GM23338 (cell line): ENCODE data around the gene PCYT1A. TPM values are rescaled to one million over a fixed set of nuclear protein-coding genes. Genes with fewer than 3 reads are reported as not detected.

Experiments
- ATAC-seq: fragments of 200-7000 bp; cut with Tn5 transposase; 3 replicates; pipeline ENCODE4 v1.9.1; 2020
- DNase-seq: peaks from one replicate; pipeline ENCODE4 v3.0.0-alpha.2; 2015; ENCODE audit warnings: low spot score
- H2AFZ ChIP-seq: fragments of 200-600 bp; sonication (generic); 2 replicates; pipeline ENCODE4 v1.8.0; 2016; ENCODE audit warnings: antibody characterized with exemption, mild to moderate bottlenecking, moderate library complexity
- H3F3A ChIP-seq: fragments of 200-600 bp; sonication (generic); replicated peaks from 2 replicates; pipeline ENCODE4 v1.8.0; 2017; ENCODE audit warnings: antibody characterized with exemption, mixed run types, low read depth
- H3K27ac ChIP-seq: fragments of 200-600 bp; sonication (generic); 2 replicates; pipeline ENCODE4 v1.6.1; 2016; ENCODE audit warnings: low read depth
- H3K27me3 ChIP-seq: fragments of 200-600 bp; sonication (generic); 2 replicates; pipeline ENCODE4 v1.8.0; 2016; ENCODE audit warnings: mild to moderate bottlenecking, mixed run types, moderate library complexity; ENCODE audit not compliant: insufficient read depth
- H3K36me3 ChIP-seq: fragments of 200-600 bp; sonication (generic); 2 replicates; pipeline ENCODE4 v1.8.0; 2016; ENCODE audit warnings: mild to moderate bottlenecking; ENCODE audit not compliant: insufficient read depth
- H3K4me1 ChIP-seq: fragments of 200-600 bp; sonication (generic); 2 replicates; pipeline ENCODE4 v1.8.0; 2016; ENCODE audit warnings: mild to moderate bottlenecking, moderate library complexity; ENCODE audit not compliant: insufficient read depth
- H3K4me2 ChIP-seq: fragments of 200-600 bp; sonication (generic); 2 replicates; pipeline ENCODE4 v1.7.1; 2017; ENCODE audit warnings: mixed run types
- H3K4me3 ChIP-seq: fragments of 200-600 bp; sonication (generic); 2 replicates; pipeline ENCODE4 v1.6.1; 2016; ENCODE audit warnings: mixed run types
- H3K79me2 ChIP-seq: fragments of 200-600 bp; sonication (generic); replicated peaks from 2 replicates; pipeline ENCODE4 v1.8.0; 2017; ENCODE audit warnings: mild to moderate bottlenecking; ENCODE audit not compliant: insufficient read depth
- H3K9me2 ChIP-seq: fragments of 200-600 bp; sonication (generic); 2 replicates; pipeline ENCODE4 v1.8.0; 2017; ENCODE audit not compliant: insufficient read depth
- H4K20me1 ChIP-seq: fragments of 200-600 bp; sonication (generic); replicated peaks from 2 replicates; pipeline ENCODE4 v1.8.0; 2017; ENCODE audit warnings: mild to moderate bottlenecking; ENCODE audit not compliant: insufficient read depth
- H3K27ac Mint-ChIP-seq: 2 replicates; pipeline ENCODE4 v1.8.0; 2020; ENCODE audit warnings: inconsistent platforms, mild to moderate bottlenecking, moderate library complexity, mixed read lengths
- H3K27me3 Mint-ChIP-seq: 3 replicates; pipeline ENCODE4 v1.8.0; 2022; ENCODE audit warnings: low read depth, mild to moderate bottlenecking, moderate library complexity, mixed read lengths, inconsistent platforms; ENCODE audit not compliant: insufficient read depth, poor library complexity
- H3K36me3 Mint-ChIP-seq: 3 replicates; pipeline ENCODE4 v1.8.0; 2021; ENCODE audit warnings: low read depth, mild to moderate bottlenecking, inconsistent platforms, moderate library complexity, mixed read lengths
- H3K4me1 Mint-ChIP-seq: 3 replicates; pipeline ENCODE4 v1.8.0; 2020; ENCODE audit warnings: mild to moderate bottlenecking, inconsistent platforms, mixed read lengths
- H3K4me3 Mint-ChIP-seq: 3 replicates; pipeline ENCODE4 v1.8.0; 2021; ENCODE audit warnings: moderate library complexity, mild to moderate bottlenecking, inconsistent platforms, mixed read lengths
- H3K9me3 Mint-ChIP-seq: 3 replicates; pipeline ENCODE4 v1.8.0; 2020; ENCODE audit warnings: moderate library complexity, mild to moderate bottlenecking, inconsistent platforms, mixed read lengths
- ETS1 ChIP-seq: IDR thresholded peaks from 2 replicates; pipeline ENCODE4 v1.6.1; 2016; ENCODE audit warnings: antibody characterized with exemption
- EZH2 ChIP-seq: fragments of 200-600 bp; sonication (generic); IDR thresholded peaks from one replicate; pipeline ENCODE4 v1.8.0; 2017; ENCODE audit warnings: antibody characterized with exemption, mild to moderate bottlenecking, low read depth; ENCODE audit not compliant: unreplicated experiment
- EZH2phosphoT487 ChIP-seq: fragments of 200-600 bp; sonication (generic); IDR thresholded peaks from one replicate; pipeline ENCODE4 v1.8.1; 2018; ENCODE audit warnings: antibody characterized with exemption; ENCODE audit not compliant: unreplicated experiment
- JUNB ChIP-seq: IDR thresholded peaks from one replicate; pipeline ENCODE4 v1.6.1; 2016; ENCODE audit warnings: antibody characterized with exemption; ENCODE audit not compliant: unreplicated experiment
- NANOG ChIP-seq: IDR thresholded peaks from 2 replicates; pipeline ENCODE4 v1.6.1; 2016; ENCODE audit warnings: antibody characterized with exemption, borderline replicate concordance
- POLR2AphosphoS5 ChIP-seq: IDR thresholded peaks from 2 replicates; pipeline ENCODE4 v1.6.1; 2016; ENCODE audit warnings: antibody characterized with exemption, low read depth
- STAT1 ChIP-seq: IDR thresholded peaks from one replicate; pipeline ENCODE4 v1.6.1; 2016; ENCODE audit warnings: antibody characterized with exemption; ENCODE audit not compliant: unreplicated experiment
- ZNF114 ChIP-seq: fragments of 250-450 bp; sonication (Bioruptor Pico); IDR thresholded peaks from 2 replicates; pipeline ENCODE4 v1.5.0; 2020; ENCODE audit warnings: mild to moderate bottlenecking, moderate library complexity
- ZNF331 ChIP-seq: fragments of 250-450 bp; sonication (Bioruptor Pico); IDR thresholded peaks from 2 replicates; pipeline ENCODE4 v1.5.0; 2020; ENCODE audit warnings: low read depth, mild to moderate bottlenecking, moderate library complexity
- polyA plus RNA-seq: library from polyadenylated mRNA; unstranded; fragments of >200 nt; fragmentation: Nextera tagmentation; extraction: Ambion mirVana; gene quantifications from 2 replicates; pipeline ENCODE4 v1.2.1, GENCODE V29; 2016
- total RNA-seq: library from RNA; depleted of rRNA; stranded (reverse); fragments of >200 nt; shearing (Covaris generic); gene quantifications from 2 replicates; pipeline ENCODE4 v1.2.3, GENCODE V29; 2014
- TF ChIP-seq, protein P1 (sequence below): fragments of 250-450 bp; sonication (Bioruptor Pico); IDR thresholded peaks from 2 replicates; pipeline ENCODE4 v1.5.0; 2020; ENCODE audit warnings: mild to moderate bottlenecking, moderate library complexity
- TF ChIP-seq, protein P2 (sequence below): IDR thresholded peaks from one replicate; pipeline ENCODE4 v1.6.1; 2018; ENCODE audit warnings: antibody characterized with exemption; ENCODE audit not compliant: unreplicated experiment

PCYT1A gene
- total and polyA plus RNA-seq, 2 experiments from 2014 or later: 11.6 to 35.8 TPM

DNA sequence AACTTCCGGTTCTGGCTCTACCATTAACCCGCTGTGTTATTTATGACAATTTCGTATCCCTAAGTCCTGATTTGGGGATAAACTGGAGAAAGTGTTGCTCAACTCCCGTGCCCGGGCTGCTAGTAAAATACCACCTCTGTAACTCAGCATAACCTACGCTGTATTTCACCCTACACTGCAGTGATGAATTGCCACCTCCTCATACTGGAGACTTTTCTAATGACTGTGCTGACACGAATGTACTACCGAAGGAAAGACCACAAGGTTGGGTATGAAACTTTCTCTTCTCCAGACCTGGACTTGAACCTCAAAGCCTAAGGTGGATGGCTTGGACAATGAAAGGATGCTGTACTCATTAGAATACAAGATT is 54.7 kb downstream of the PCYT1A start (continued):
- TF ChIP-seq ETS1 (no peak), NANOG (no peak), ZNF114 (CRISPR knock-in tag) (no peak), POLR2AphosphoS5 (no peak), EZH2phosphoT487 (no peak), ZNF331 (CRISPR knock-in tag) (no peak)
- TF ChIP-seq, protein P1, sequence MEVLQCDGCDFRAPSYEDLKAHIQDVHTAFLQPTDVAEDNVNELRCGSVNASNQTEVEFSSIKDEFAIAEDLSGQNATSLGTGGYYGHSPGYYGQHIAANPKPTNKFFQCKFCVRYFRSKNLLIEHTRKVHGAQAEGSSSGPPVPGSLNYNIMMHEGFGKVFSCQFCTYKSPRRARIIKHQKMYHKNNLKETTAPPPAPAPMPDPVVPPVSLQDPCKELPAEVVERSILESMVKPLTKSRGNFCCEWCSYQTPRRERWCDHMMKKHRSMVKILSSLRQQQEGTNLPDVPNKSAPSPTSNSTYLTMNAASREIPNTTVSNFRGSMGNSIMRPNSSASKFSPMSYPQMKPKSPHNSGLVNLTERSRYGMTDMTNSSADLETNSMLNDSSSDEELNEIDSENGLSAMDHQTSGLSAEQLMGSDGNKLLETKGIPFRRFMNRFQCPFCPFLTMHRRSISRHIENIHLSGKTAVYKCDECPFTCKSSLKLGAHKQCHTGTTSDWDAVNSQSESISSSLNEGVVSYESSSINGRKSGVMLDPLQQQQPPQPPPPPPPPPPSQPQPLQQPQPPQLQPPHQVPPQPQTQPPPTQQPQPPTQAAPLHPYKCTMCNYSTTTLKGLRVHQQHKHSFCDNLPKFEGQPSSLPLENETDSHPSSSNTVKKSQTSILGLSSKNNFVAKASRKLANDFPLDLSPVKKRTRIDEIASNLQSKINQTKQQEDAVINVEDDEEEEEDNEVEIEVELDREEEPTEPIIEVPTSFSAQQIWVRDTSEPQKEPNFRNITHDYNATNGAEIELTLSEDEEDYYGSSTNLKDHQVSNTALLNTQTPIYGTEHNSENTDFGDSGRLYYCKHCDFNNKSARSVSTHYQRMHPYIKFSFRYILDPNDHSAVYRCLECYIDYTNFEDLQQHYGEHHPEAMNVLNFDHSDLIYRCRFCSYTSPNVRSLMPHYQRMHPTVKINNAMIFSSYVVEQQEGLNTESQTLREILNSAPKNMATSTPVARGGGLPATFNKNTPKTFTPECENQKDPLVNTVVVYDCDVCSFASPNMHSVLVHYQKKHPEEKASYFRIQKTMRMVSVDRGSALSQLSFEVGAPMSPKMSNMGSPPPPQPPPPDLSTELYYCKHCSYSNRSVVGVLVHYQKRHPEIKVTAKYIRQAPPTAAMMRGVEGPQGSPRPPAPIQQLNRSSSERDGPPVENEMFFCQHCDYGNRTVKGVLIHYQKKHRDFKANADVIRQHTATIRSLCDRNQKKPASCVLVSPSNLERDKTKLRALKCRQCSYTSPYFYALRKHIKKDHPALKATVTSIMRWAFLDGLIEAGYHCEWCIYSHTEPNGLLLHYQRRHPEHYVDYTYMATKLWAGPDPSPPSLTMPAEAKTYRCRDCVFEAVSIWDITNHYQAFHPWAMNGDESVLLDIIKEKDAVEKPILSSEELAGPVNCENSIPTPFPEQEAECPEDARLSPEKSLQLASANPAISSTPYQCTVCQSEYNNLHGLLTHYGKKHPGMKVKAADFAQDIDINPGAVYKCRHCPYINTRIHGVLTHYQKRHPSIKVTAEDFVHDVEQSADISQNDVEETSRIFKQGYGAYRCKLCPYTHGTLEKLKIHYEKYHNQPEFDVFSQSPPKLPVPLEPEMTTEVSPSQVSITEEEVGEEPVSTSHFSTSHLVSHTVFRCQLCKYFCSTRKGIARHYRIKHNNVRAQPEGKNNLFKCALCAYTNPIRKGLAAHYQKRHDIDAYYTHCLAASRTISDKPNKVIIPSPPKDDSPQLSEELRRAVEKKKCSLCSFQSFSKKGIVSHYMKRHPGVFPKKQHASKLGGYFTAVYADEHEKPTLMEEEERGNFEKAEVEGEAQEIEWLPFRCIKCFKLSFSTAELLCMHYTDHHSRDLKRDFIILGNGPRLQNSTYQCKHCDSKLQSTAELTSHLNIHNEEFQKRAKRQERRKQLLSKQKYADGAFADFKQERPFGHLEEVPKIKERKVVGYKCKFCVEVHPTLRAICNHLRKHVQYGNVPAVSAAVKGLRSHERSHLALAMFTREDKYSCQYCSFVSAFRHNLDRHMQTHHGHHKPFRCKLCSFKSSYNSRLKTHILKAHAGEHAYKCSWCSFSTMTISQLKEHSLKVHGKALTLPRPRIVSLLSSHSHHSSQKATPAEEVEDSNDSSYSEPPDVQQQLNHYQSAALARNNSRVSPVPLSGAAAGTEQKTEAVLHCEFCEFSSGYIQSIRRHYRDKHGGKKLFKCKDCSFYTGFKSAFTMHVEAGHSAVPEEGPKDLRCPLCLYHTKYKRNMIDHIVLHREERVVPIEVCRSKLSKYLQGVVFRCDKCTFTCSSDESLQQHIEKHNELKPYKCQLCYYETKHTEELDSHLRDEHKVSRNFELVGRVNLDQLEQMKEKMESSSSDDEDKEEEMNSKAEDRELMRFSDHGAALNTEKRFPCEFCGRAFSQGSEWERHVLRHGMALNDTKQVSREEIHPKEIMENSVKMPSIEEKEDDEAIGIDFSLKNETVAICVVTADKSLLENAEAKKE (CRISPR knock-in tag): no peak

DNA sequence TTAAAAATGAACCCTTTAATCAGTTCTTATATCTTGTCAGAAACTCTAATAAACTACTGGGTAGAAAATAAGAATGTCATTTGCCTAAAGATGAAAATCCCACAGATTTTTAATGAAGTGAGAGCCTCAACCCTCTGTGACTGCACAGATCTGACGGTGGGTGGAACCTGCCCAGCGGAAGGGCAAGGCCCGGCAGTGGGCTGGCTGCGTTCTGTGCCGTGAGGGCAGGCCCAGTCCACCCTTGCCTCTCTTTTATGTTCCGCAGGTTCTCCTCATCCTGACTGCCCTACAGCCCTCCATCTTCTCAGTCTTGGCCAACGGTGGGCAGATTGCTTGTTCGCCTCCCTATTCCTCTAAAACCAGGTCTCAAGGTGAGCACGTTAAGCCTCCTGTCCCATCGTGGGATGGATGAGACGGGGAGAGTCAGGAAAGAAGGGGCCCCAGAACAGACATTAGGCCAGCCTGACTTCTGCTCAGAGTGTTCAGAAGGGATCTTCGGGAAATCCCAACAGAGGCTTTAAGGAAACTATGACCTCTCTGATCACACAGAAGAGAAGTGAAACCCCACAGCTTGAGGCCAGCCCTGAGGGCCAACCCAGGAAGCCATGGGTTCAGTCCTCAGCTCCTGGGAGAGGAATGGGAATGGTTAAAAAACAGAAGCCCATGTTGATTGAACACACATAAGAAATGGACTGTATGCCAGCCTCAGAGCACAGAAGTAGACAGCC is 55.2 kb downstream of the PCYT1A start:
- Histone ChIP-seq H3K9me2 (no peaks in the 10 kb centered on the region), H3K27ac (no peak overlapping the region), H4K20me1 (0 out of 2 replicates have a peak, but pooled peaks cover 5% of the 10 kb centered on the region), H3K4me3 (no peak overlapping the region), H3K36me3 (no peaks in the 10 kb centered on the region), H2AFZ (no peak overlapping the region), H3K79me2 (no peaks in the 10 kb centered on the region), H3F3A (no peaks in the 10 kb centered on the region), H3K4me2 (no peak overlapping the region), H3K4me1 (no peaks in the 10 kb centered on the region), H3K27me3 (no peaks in the 10 kb centered on the region)
- Mint-ChIP-seq H3K4me3 (no peak overlapping the region), H3K27ac (no peak overlapping the region), H3K4me1 (peaks cover 4% of the 10 kb centered on the region; the same call in 1 of the 3 replicates), H3K36me3 (peaks cover under 1% of the 10 kb centered on the region; the same call in 1 of the 3 replicates), H3K27me3 (peaks cover 5% of the 10 kb centered on the region), H3K9me3 (no peaks in the 10 kb centered on the region; the same call in 2 of the 3 replicates)
- DNase-seq (no peak), ATAC-seq (no peak)
- TF ChIP-seq EZH2phosphoT487 (no peak), STAT1 (no peak), JUNB (no peak), ZNF114 (CRISPR knock-in tag) (no peak), EZH2 (no peak), ETS1 (no peak), POLR2AphosphoS5 (no peak)
- TF ChIP-seq, protein P2, sequence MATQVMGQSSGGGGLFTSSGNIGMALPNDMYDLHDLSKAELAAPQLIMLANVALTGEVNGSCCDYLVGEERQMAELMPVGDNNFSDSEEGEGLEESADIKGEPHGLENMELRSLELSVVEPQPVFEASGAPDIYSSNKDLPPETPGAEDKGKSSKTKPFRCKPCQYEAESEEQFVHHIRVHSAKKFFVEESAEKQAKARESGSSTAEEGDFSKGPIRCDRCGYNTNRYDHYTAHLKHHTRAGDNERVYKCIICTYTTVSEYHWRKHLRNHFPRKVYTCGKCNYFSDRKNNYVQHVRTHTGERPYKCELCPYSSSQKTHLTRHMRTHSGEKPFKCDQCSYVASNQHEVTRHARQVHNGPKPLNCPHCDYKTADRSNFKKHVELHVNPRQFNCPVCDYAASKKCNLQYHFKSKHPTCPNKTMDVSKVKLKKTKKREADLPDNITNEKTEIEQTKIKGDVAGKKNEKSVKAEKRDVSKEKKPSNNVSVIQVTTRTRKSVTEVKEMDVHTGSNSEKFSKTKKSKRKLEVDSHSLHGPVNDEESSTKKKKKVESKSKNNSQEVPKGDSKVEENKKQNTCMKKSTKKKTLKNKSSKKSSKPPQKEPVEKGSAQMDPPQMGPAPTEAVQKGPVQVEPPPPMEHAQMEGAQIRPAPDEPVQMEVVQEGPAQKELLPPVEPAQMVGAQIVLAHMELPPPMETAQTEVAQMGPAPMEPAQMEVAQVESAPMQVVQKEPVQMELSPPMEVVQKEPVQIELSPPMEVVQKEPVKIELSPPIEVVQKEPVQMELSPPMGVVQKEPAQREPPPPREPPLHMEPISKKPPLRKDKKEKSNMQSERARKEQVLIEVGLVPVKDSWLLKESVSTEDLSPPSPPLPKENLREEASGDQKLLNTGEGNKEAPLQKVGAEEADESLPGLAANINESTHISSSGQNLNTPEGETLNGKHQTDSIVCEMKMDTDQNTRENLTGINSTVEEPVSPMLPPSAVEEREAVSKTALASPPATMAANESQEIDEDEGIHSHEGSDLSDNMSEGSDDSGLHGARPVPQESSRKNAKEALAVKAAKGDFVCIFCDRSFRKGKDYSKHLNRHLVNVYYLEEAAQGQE: no peak
